B cell (primary cell): Measurements from ENCODE around the gene ANKHD1. TPM values are rescaled to one million over a fixed set of nuclear protein-coding genes. Genes with fewer than 3 reads are reported as not detected.

Experiments used
- ATAC-seq: fragments of 200-7000 bp; cut with Tn5 transposase; one replicate; pipeline ENCODE4 v1.10.0; 2021; ENCODE audit warnings: low read depth, mild to moderate bottlenecking, moderate number of reproducible peaks, moderate library complexity
- CTCF ChIA-PET: fragments of 350-600 bp; sonication (Branson Sonifier 250); formaldehyde crosslinking; loops from one replicate; lab custom pipeline; 2021; ENCODE audit warnings: antibody characterized with exemption, inconsistent platforms; lab: Charles Lee
- POLR2A ChIA-PET: fragments of 350-600 bp; sonication (Branson Sonifier 250); formaldehyde crosslinking; loops from one replicate; lab custom pipeline; 2021; ENCODE audit warnings: antibody characterized with exemption; lab: Charles Lee
- DNase-seq: peaks from one replicate; pipeline ENCODE4 v3.0.0; 2013
- H2AFZ ChIP-seq: 2 replicates; pipeline ENCODE4 v1.6.1; 2012; ENCODE audit warnings: mild to moderate bottlenecking, low read depth, low read length; ENCODE audit not compliant: insufficient read depth, poor library complexity, severe bottlenecking
- H3K27ac ChIP-seq, 2 donors: 1 replicate in 1 of 2; 2 replicates in 1 of 2; pipeline ENCODE4 v1.5.1; 2012 to 2013; ENCODE audit warnings: low read length in 2 of 2, mild to moderate bottlenecking in 2 of 2, moderate library complexity in 1 of 2
- H3K27me3 ChIP-seq, 4 experiments: fragments of 200-600 bp in 1 of 4; sonication (generic) in 1 of 4; replicated peaks in 1 of 4; 1 replicate in 2 of 4; 2 replicates in 2 of 4; pipeline versions ENCODE4 v1.6.1 to v1.7.0; 2013 to 2016; ENCODE audit warnings: low read length in 3 of 4, mild to moderate bottlenecking in 2 of 4, mixed read lengths in 1 of 4, moderate library complexity in 1 of 4; ENCODE audit not compliant: insufficient read depth in 4 of 4, control insufficient read depth in 3 of 4; ENCODE audit errors: control extremely low read depth in 1 of 4
- H3K36me3 ChIP-seq, 2 experiments: replicated peaks in 1 of 2; 1 replicate in 1 of 2; 2 replicates in 1 of 2; pipeline versions ENCODE4 v1.6.1 to v1.7.1; 2013; ENCODE audit warnings: low read length in 1 of 2; ENCODE audit not compliant: insufficient read depth in 2 of 2, control insufficient read depth in 1 of 2; ENCODE audit errors: control extremely low read depth in 1 of 2, extremely low read depth in 1 of 2
- H3K4me1 ChIP-seq, 2 donors: fragments of 200-600 bp in 1 of 2; sonication (generic) in 1 of 2; 1 replicate in 1 of 2; 2 replicates in 1 of 2; pipeline versions ENCODE4 v1.5.1 to v1.6.1; 2013 to 2017; ENCODE audit warnings: low read length in 2 of 2; ENCODE audit not compliant: control insufficient read depth in 2 of 2, insufficient read depth in 2 of 2
- H3K4me2 ChIP-seq: replicated peaks from 2 replicates; pipeline ENCODE3; 2012; ENCODE audit warnings: mild to moderate bottlenecking, low read depth, low read length; ENCODE audit not compliant: poor library complexity, severe bottlenecking
- H3K4me3 ChIP-seq, 5 experiments: fragments of 200-600 bp in 1 of 5; sonication (generic) in 1 of 5; 1 replicate in 3 of 5; 2 replicates in 2 of 5; pipeline versions ENCODE4 v1.5.1 to v1.7.0; 2011 to 2016; ENCODE audit warnings: low read length in 4 of 5, mild to moderate bottlenecking in 4 of 5, low read depth in 2 of 5, control low read depth in 1 of 5, moderate library complexity in 1 of 5; ENCODE audit not compliant: insufficient read depth in 1 of 5; ENCODE audit errors: control extremely low read depth in 1 of 5, extremely low read depth in 1 of 5
- H3K79me2 ChIP-seq: fragments of 200-600 bp; sonication (generic); one replicate; pipeline ENCODE4 v1.6.0; 2016; ENCODE audit warnings: low read length; ENCODE audit not compliant: control insufficient read depth, insufficient read depth
- H3K9ac ChIP-seq: fragments of 200-600 bp; sonication (generic); 2 replicates; pipeline ENCODE4 v1.6.1; 2017; ENCODE audit warnings: mild to moderate bottlenecking, low read length, moderate library complexity
- H3K9me3 ChIP-seq, 3 donors: one replicate each; pipeline versions ENCODE4 v1.6.1 to v1.7.1; 2013; ENCODE audit warnings: low read length in 2 of 3; ENCODE audit not compliant: control insufficient read depth in 2 of 3, insufficient read depth in 1 of 3; ENCODE audit errors: control extremely low read depth in 1 of 3
- H4K20me1 ChIP-seq: 2 replicates; pipeline ENCODE4 v1.6.0; 2012; ENCODE audit warnings: mild to moderate bottlenecking, low read length; ENCODE audit not compliant: insufficient read depth, control insufficient read depth, poor library complexity, severe bottlenecking
- H3K27ac Mint-ChIP-seq: one replicate; pipeline ENCODE4 v1.8.0; 2021; ENCODE audit warnings: mixed read lengths
- H3K27me3 Mint-ChIP-seq: one replicate; pipeline ENCODE4 v1.8.0; 2021; ENCODE audit warnings: mixed read lengths
- H3K4me1 Mint-ChIP-seq: one replicate; pipeline ENCODE4 v1.8.0; 2021; ENCODE audit warnings: mixed read lengths
- H3K4me3 Mint-ChIP-seq: one replicate; pipeline ENCODE4 v1.8.0; 2021; ENCODE audit warnings: mixed read lengths
- H3K9me3 Mint-ChIP-seq: one replicate; pipeline ENCODE4 v1.8.0; 2022; ENCODE audit warnings: mixed read lengths; ENCODE audit not compliant: insufficient read depth
- EZH2 ChIP-seq: IDR thresholded peaks from 2 replicates; pipeline ENCODE4 v1.6.1; 2012; ENCODE audit warnings: borderline replicate concordance, low read depth, mild to moderate bottlenecking, moderate library complexity, low read length; ENCODE audit not compliant: insufficient read depth, poor library complexity, severe bottlenecking
- WGBS: methylation state at CpG from one replicate; pipeline ENCODE4 v1.1.5; 2013; ENCODE audit warnings: missing lambda C conversion rate; ENCODE audit not compliant: insufficient coverage; 5-methylcytosine and 5-hydroxymethylcytosine counted together
- intact Hi-C: fragments of 100-400 bp; cut with micrococcal nuclease; formaldehyde crosslinking; loops from one replicate; pipeline ENCODE4 v1.10.0; 2022
- polyA plus RNA-seq: library from polyadenylated mRNA; depleted of rRNA; stranded (reverse); fragments of >200 nt; gene quantifications from 2 replicates; pipeline ENCODE4 v1.2.3, GENCODE V29; 2012
- total RNA-seq, 2 donors: library from RNA; stranded (reverse); fragments of 120-200 nt in 1 of 2; gene quantifications; 1 replicate in 1 of 2; 2 replicates in 1 of 2; pipeline versions ENCODE4 v1.2.3 to v1.2.4, GENCODE V29; 2013 to 2022
- TF ChIP-seq, protein P1 (sequence below): fragments of 200-600 bp; IDR thresholded peaks from one replicate; pipeline ENCODE4 v1.8.0; 2022; ENCODE audit warnings: antibody characterized with exemption, mild to moderate bottlenecking

Gene ANKHD1
- total and polyA plus RNA-seq, 2 donors (not counting 1 experiment from before 2014, with no cell fraction given), result 96.3 to 246 TPM

DNA sequence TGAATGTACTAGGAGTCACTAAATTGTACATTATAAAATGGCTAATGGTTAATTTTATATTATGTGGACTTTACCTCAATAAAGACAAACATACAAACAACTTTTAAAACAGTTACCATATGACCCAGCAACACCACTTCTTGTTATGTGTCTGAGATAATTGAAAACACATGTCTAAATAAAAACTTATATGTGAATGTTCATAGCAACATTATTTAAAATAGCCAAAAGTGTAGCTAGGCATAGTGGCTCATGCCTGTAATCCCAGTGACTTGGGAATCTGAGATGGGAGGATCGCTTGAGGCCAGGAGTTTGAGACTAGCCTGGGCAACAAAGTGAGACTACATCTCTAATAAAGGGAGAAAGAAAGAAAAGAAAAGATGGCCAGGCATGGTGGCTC, 185.9 kb downstream of the ANKHD1 start:
- CTCF ChIA-PET, result interaction anchor here (0.7 kb wide), 1 partner anchor 215 kb away, joined by 3 read pairs; no protein-coding TSS in a partner anchor
- H3K4me1 Mint-ChIP-seq, result no peaks in the 10 kb centered on the region

DNA sequence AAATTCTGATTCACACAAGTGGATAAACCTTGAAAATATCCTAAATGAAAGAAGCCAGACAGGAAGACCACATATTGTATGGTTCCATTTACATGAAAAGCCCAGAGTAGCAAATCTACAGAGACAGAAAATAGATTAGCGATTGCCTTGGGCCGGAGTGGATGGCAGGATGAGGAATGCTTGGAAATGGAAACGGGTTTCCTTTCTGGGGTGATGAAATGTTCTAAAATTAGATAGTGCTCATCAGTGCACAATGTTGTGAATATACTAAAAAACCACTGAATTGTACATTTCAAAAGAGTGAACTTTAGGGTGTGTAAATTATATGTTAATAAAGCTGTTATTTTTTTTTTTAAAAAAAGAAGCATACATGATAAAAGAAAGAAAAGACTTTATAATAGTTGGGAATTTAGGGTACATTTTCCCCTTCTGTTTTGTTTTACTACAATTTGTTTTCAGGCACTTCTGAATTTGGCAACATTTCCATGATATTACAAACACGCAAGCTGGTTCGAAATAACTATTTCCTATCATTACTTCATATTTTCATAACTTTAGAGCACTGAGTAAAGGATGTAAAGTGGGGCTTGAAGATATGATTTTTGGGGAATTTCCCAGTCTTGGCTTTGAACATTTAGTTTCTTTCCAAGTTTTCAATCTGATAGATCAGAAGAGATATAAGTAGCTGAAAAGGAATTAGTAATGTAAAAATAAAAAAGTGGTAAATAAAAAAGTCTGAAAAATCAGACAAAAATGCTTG, 186.9 kb downstream of the ANKHD1 start:
- peaks cover 0 to 2% (median 0%) of the 10 kb centered on the region in 4 experiments for H3K27me3 ChIP-seq
- CTCF ChIA-PET, result no interaction called here
- 100% methylated on average over 2 of the region's 5 CpGs for WGBS
- Mint-ChIP-seq H3K9me3 (no peaks in the 10 kb centered on the region), H3K27me3 (peaks cover 4% of the 10 kb centered on the region), H3K4me3 (no peak overlapping the region), H3K27ac (no peak overlapping the region), H3K4me1 (no peaks in the 10 kb centered on the region)
- intact Hi-C loops, result no loop called here
- no peak for ATAC-seq
- DNase-seq, result no peak
- H3K36me3 ChIP-seq, result no peaks in the 10 kb centered on the region
- H3K9me3 ChIP-seq, result no peaks in the 10 kb centered on the region
- POLR2A ChIA-PET, result no interaction called here
- TF ChIP-seq, protein P1, sequence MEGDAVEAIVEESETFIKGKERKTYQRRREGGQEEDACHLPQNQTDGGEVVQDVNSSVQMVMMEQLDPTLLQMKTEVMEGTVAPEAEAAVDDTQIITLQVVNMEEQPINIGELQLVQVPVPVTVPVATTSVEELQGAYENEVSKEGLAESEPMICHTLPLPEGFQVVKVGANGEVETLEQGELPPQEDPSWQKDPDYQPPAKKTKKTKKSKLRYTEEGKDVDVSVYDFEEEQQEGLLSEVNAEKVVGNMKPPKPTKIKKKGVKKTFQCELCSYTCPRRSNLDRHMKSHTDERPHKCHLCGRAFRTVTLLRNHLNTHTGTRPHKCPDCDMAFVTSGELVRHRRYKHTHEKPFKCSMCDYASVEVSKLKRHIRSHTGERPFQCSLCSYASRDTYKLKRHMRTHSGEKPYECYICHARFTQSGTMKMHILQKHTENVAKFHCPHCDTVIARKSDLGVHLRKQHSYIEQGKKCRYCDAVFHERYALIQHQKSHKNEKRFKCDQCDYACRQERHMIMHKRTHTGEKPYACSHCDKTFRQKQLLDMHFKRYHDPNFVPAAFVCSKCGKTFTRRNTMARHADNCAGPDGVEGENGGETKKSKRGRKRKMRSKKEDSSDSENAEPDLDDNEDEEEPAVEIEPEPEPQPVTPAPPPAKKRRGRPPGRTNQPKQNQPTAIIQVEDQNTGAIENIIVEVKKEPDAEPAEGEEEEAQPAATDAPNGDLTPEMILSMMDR, result no peak
- TF ChIP-seq EZH2, result no peak
- H3K9ac ChIP-seq, result no peak overlapping the region
- H4K20me1 ChIP-seq, result no peaks in the 10 kb centered on the region
- no peaks in the 10 kb centered on the region for H3K79me2 ChIP-seq
- H2AFZ ChIP-seq, result no peak overlapping the region
- H3K4me3 ChIP-seq, result no peak overlapping the region
- no peak overlapping the region for H3K27ac ChIP-seq
- no peaks in the 10 kb centered on the region for H3K4me1 ChIP-seq
- H3K4me2 ChIP-seq, result no peak overlapping the region

More for the DNA sequence above, 185.9 kb downstream of the ANKHD1 start:
- no peaks in the 10 kb centered on the region for H4K20me1 ChIP-seq
- 100% methylated on average over 1 of the region's 1 CpG for WGBS
- no peaks in the 10 kb centered on the region for H3K9me3 ChIP-seq
- Mint-ChIP-seq H3K27me3 (peaks cover 4% of the 10 kb centered on the region), H3K9me3 (no peaks in the 10 kb centered on the region), H3K27ac (no peak overlapping the region), H3K4me3 (no peak overlapping the region)
- no peak overlapping the region for H2AFZ ChIP-seq
- intact Hi-C loops, result no loop called here
- no peak overlapping the region for H3K4me2 ChIP-seq
- H3K36me3 ChIP-seq, result no peaks in the 10 kb centered on the region
- ATAC-seq (no peak), DNase-seq (no peak)
- no peak overlapping the region for H3K27ac ChIP-seq
- POLR2A ChIA-PET, result no interaction called here
- no peak overlapping the region for H3K9ac ChIP-seq
- no peaks in the 10 kb centered on the region for H3K4me1 ChIP-seq
- no peak overlapping the region for H3K4me3 ChIP-seq
- H3K27me3 ChIP-seq, result peaks cover 0 to 2% (median 0%) of the 10 kb centered on the region in 4 experiments
- TF ChIP-seq, protein P1, result no peak
- TF ChIP-seq EZH2, result no peak
- no peaks in the 10 kb centered on the region for H3K79me2 ChIP-seq
